HEK293 (cell line): ENCODE data around the gene HAAO.

Experiments
- CTCF ChIA-PET: fragments of 350-600 bp; formaldehyde crosslinking; extraction: SDS; loops from one replicate; lab custom pipeline; 2021; ENCODE audit warnings: antibody characterized with exemption; lab: Yijun Ruan, JAX
- POLR2A ChIA-PET: fragments of 300-600 bp; formaldehyde crosslinking; extraction: SDS; loops from one replicate; lab custom pipeline; 2020; ENCODE audit warnings: antibody characterized with exemption, inconsistent platforms; lab: Yijun Ruan, JAX
- H3K27ac ChIP-seq: fragments of 200-500 bp; sonication (Bioruptor generic); 2 replicates; pipeline ENCODE4 v1.5.1; 2014; ENCODE audit warnings: low read depth, low read length, control low read depth, inconsistent platforms; ENCODE audit errors: extremely low read depth
- H3K36me3 ChIP-seq, 2 experiments: fragments of 200-500 bp in 1 of 2; sonication (Bioruptor generic) in 1 of 2; 1 replicate in 1 of 2; 2 replicates in 1 of 2; pipeline ENCODE4 v1.5.1; 2014 to 2017; ENCODE audit warnings: inconsistent platforms in 2 of 2, low read length in 2 of 2; ENCODE audit not compliant: control insufficient read depth in 2 of 2, insufficient read depth in 1 of 2
- H3K4me1 ChIP-seq: fragments of 200-500 bp; sonication (Bioruptor generic); 2 replicates; pipeline ENCODE4 v1.5.1; 2014; ENCODE audit warnings: mild to moderate bottlenecking, low read length, inconsistent platforms; ENCODE audit not compliant: control insufficient read depth, insufficient read depth
- H3K4me3 ChIP-seq: 2 replicates; pipeline ENCODE4 v1.5.1; 2011; ENCODE audit warnings: low read depth, mild to moderate bottlenecking, control low read depth, low read length, moderate library complexity
- H3K9me3 ChIP-seq: fragments of 200-500 bp; sonication (Bioruptor generic); 2 replicates; pipeline ENCODE4 v1.5.1; 2014; ENCODE audit warnings: low read depth, low read length, inconsistent platforms; ENCODE audit not compliant: control insufficient read depth, insufficient read depth
- GFI1B ChIP-seq: fragments of 450-650 bp; formaldehyde crosslinking; IDR thresholded peaks from 2 replicates; pipeline ENCODE4 v1.5.1; 2016; ENCODE audit warnings: missing biosample characterization, missing genetic modification characterization
- SALL2 ChIP-seq: fragments of 450-650 bp; formaldehyde crosslinking; IDR thresholded peaks from 2 replicates; pipeline ENCODE4 v1.5.0; 2017; ENCODE audit warnings: missing biosample characterization, mild to moderate bottlenecking, missing genetic modification characterization, borderline replicate concordance
- YY2 ChIP-seq: fragments of 450-650 bp; formaldehyde crosslinking; IDR thresholded peaks from 2 replicates; pipeline ENCODE4 v1.5.1; 2016; ENCODE audit warnings: missing biosample characterization, missing genetic modification characterization
- ZNF10 ChIP-seq: fragments of 450-650 bp; formaldehyde crosslinking; IDR thresholded peaks from 2 replicates; pipeline ENCODE4 v1.5.1; 2017; ENCODE audit warnings: missing biosample characterization, missing genetic modification characterization
- ZNF138 ChIP-seq: fragments of 450-650 bp; formaldehyde crosslinking; IDR thresholded peaks from 2 replicates; pipeline ENCODE4 v1.5.1; 2016; ENCODE audit warnings: missing biosample characterization, missing genetic modification characterization, borderline replicate concordance
- ZNF202 ChIP-seq: fragments of 450-650 bp; formaldehyde crosslinking; IDR thresholded peaks from 2 replicates; pipeline ENCODE4 v1.5.1; 2016; ENCODE audit warnings: missing biosample characterization, missing genetic modification characterization, borderline replicate concordance
- ZNF214 ChIP-seq: fragments of 450-650 bp; formaldehyde crosslinking; IDR thresholded peaks from 2 replicates; pipeline ENCODE4 v1.5.1; 2017; ENCODE audit warnings: missing biosample characterization, mild to moderate bottlenecking, missing genetic modification characterization, borderline replicate concordance
- ZNF558 ChIP-seq: fragments of 450-650 bp; formaldehyde crosslinking; IDR thresholded peaks from 2 replicates; pipeline ENCODE4 v1.5.1; 2016; ENCODE audit warnings: missing biosample characterization, missing genetic modification characterization
- ZNF629 ChIP-seq: fragments of 450-650 bp; formaldehyde crosslinking; IDR thresholded peaks from 2 replicates; pipeline ENCODE4 v1.5.1; 2017; ENCODE audit warnings: missing biosample characterization, missing genetic modification characterization
- ZNF670 ChIP-seq: fragments of 450-650 bp; formaldehyde crosslinking; IDR thresholded peaks from 2 replicates; pipeline ENCODE4 v1.5.1; 2016; ENCODE audit warnings: missing biosample characterization, missing genetic modification characterization, low read depth
- ZNF747 ChIP-seq: fragments of 450-650 bp; formaldehyde crosslinking; IDR thresholded peaks from 2 replicates; pipeline ENCODE4 v1.5.1; 2016; ENCODE audit warnings: missing biosample characterization, missing genetic modification characterization
- ZNF768 ChIP-seq: fragments of 450-650 bp; formaldehyde crosslinking; IDR thresholded peaks from 2 replicates; pipeline ENCODE4 v1.5.1; 2018; ENCODE audit warnings: missing biosample characterization, mild to moderate bottlenecking, missing genetic modification characterization
- ZNF837 ChIP-seq: fragments of 450-650 bp; formaldehyde crosslinking; IDR thresholded peaks from 2 replicates; pipeline ENCODE4 v1.5.1; 2016; ENCODE audit warnings: missing biosample characterization, missing genetic modification characterization
- ZSCAN23 ChIP-seq: fragments of 450-650 bp; formaldehyde crosslinking; IDR thresholded peaks from 2 replicates; pipeline ENCODE4 v1.5.1; 2016; ENCODE audit warnings: missing biosample characterization, missing genetic modification characterization
- TF ChIP-seq, protein P1 (sequence below): fragments of 450-650 bp; formaldehyde crosslinking; IDR thresholded peaks from 2 replicates; pipeline ENCODE4 v1.5.1; 2016; ENCODE audit warnings: missing biosample characterization, missing genetic modification characterization
- TF ChIP-seq, protein P2 (sequence below): fragments of 450-650 bp; formaldehyde crosslinking; IDR thresholded peaks from 2 replicates; pipeline ENCODE4 v1.5.1; 2017; ENCODE audit warnings: missing biosample characterization, missing genetic modification characterization
- TF ChIP-seq, protein P3 (sequence below): fragments of 450-650 bp; formaldehyde crosslinking; IDR thresholded peaks from 2 replicates; pipeline ENCODE4 v1.5.1; 2016; ENCODE audit warnings: missing biosample characterization, missing genetic modification characterization, low read depth
- TF ChIP-seq, protein P4 (sequence below): fragments of 450-650 bp; formaldehyde crosslinking; IDR thresholded peaks from 2 replicates; pipeline ENCODE4 v1.5.1; 2016; ENCODE audit warnings: missing biosample characterization, missing genetic modification characterization, borderline replicate concordance
- TF ChIP-seq, protein P5 (sequence below): fragments of 450-650 bp; formaldehyde crosslinking; IDR thresholded peaks from 2 replicates; pipeline ENCODE4 v1.5.1; 2017; ENCODE audit warnings: missing biosample characterization, mild to moderate bottlenecking, missing genetic modification characterization, moderate library complexity

HAAO gene

DNA sequence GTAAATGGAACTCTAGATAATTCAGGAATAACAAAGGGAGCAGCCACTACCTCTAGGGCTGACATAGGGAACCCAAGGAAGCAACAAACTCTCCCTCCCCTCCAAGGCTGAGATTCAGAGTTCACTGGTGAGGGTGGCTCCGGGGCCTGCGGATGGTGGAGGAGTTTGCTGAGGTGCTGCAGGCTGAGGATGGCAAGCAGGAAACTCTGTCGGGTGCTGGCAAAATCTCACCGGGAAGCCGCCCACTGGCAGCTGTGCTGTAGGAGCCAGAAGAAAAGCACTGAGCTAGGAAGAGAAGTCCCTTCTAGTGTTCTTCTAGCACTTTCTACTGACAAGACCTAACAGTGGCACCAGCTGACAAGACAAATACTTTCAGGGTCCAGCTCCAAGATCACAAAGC lies 12.5 kb upstream of the HAAO start (continued):
- TF ChIP-seq, protein P1, sequence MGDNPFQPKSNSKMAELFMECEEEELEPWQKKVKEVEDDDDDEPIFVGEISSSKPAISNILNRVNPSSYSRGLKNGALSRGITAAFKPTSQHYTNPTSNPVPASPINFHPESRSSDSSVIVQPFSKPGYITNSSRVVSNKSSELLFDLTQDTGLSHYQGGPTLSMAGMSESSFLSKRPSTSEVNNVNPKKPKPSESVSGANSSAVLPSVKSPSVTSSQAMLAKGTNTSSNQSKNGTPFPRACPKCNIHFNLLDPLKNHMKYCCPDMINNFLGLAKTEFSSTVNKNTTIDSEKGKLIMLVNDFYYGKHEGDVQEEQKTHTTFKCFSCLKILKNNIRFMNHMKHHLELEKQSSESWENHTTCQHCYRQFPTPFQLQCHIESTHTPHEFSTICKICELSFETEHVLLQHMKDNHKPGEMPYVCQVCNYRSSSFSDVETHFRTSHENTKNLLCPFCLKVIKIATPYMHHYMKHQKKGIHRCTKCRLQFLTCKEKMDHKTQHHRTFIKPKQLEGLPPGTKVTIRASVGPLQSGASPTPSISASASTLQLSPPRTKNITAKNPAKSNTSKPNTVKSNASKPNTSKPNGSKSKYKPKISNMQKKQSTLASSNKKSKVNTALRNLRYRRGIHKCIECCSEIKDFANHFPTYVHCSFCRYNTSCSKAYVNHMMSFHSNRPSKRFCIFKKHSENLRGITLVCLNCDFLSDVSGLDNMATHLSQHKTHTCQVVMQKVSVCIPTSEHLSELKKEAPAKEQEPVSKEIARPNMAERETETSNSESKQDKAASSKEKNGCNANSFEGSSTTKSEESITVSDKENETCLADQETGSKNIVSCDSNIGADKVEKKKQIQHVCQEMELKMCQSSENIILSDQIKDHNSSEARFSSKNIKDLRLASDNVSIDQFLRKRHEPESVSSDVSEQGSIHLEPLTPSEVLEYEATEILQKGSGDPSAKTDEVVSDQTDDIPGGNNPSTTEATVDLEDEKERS (tag by site-specific recombination) = no peak

DNA sequence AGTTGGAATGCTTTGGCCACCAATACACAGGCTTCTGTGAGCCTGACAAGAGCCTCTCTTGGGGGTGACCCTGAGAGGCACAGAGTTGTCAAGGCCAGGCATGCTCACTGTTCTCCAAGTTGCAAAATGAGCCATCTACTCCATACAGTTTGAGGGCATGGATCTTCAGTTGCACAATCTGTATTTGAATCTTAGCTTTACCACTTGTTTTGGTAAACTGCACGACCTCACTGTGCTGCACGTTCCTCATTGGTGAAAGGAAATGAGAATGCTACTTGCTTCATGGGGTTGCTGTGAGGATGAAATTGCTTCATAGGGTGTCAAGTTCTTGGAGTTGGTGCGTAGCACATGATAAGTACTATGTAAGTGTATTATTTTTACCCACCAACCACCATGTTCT lies 12.0 kb upstream of the HAAO start:
- Histone ChIP-seq H3K36me3 (no peaks in the 10 kb centered on the region), H3K27ac (no peak overlapping the region), H3K4me1 (no peaks in the 10 kb centered on the region), H3K9me3 (no peaks in the 10 kb centered on the region), H3K4me3 (no peak overlapping the region)
- ChIA-PET POLR2A (no interaction called here), CTCF (no interaction called here)
- TF ChIP-seq SALL2 (tag by site-specific recombination) (no peak), ZNF138 (tag by site-specific recombination) (no peak), ZNF747 (no peak), GFI1B (no peak), ZNF768 (no peak), YY2 (tag by site-specific recombination) (no peak), ZNF558 (tag by site-specific recombination) (no peak), ZNF837 (tag by site-specific recombination) (no peak), ZNF214 (tag by site-specific recombination) (no peak), ZSCAN23 (no peak), ZNF670 (tag by site-specific recombination) (no peak), ZNF202 (tag by site-specific recombination) (no peak), ZNF10 (tag by site-specific recombination) (no peak), ZNF629 (tag by site-specific recombination) (no peak)
- TF ChIP-seq, protein P2, sequence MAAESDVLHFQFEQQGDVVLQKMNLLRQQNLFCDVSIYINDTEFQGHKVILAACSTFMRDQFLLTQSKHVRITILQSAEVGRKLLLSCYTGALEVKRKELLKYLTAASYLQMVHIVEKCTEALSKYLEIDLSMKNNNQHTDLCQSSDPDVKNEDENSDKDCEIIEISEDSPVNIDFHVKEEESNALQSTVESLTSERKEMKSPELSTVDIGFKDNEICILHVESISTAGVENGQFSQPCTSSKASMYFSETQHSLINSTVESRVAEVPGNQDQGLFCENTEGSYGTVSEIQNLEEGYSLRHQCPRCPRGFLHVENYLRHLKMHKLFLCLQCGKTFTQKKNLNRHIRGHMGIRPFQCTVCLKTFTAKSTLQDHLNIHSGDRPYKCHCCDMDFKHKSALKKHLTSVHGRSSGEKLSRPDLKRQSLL (tag by site-specific recombination) = no peak
- TF ChIP-seq, protein P1 (tag by site-specific recombination) = no peak
- TF ChIP-seq, protein P3, sequence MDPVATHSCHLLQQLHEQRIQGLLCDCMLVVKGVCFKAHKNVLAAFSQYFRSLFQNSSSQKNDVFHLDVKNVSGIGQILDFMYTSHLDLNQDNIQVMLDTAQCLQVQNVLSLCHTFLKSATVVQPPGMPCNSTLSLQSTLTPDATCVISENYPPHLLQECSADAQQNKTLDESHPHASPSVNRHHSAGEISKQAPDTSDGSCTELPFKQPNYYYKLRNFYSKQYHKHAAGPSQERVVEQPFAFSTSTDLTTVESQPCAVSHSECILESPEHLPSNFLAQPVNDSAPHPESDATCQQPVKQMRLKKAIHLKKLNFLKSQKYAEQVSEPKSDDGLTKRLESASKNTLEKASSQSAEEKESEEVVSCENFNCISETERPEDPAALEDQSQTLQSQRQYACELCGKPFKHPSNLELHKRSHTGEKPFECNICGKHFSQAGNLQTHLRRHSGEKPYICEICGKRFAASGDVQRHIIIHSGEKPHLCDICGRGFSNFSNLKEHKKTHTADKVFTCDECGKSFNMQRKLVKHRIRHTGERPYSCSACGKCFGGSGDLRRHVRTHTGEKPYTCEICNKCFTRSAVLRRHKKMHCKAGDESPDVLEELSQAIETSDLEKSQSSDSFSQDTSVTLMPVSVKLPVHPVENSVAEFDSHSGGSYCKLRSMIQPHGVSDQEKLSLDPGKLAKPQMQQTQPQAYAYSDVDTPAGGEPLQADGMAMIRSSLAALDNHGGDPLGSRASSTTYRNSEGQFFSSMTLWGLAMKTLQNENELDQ (tag by site-specific recombination) = no peak
- TF ChIP-seq, protein P4, sequence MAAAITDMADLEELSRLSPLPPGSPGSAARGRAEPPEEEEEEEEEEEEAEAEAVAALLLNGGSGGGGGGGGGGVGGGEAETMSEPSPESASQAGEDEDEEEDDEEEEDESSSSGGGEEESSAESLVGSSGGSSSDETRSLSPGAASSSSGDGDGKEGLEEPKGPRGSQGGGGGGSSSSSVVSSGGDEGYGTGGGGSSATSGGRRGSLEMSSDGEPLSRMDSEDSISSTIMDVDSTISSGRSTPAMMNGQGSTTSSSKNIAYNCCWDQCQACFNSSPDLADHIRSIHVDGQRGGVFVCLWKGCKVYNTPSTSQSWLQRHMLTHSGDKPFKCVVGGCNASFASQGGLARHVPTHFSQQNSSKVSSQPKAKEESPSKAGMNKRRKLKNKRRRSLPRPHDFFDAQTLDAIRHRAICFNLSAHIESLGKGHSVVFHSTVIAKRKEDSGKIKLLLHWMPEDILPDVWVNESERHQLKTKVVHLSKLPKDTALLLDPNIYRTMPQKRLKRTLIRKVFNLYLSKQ = no peak
- TF ChIP-seq, protein P5, sequence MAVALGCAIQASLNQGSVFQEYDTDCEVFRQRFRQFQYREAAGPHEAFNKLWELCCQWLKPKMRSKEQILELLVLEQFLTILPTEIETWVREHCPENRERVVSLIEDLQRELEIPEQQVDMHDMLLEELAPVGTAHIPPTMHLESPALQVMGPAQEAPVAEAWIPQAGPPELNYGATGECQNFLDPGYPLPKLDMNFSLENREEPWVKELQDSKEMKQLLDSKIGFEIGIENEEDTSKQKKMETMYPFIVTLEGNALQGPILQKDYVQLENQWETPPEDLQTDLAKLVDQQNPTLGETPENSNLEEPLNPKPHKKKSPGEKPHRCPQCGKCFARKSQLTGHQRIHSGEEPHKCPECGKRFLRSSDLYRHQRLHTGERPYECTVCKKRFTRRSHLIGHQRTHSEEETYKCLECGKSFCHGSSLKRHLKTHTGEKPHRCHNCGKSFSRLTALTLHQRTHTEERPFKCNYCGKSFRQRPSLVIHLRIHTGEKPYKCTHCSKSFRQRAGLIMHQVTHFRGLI (tag by site-specific recombination) = no peak
